T-cell (primary cell): ENCODE data around the gene ZNF486. TPM values are rescaled to one million over a fixed set of nuclear protein-coding genes. Genes with fewer than 3 reads are reported as not detected.
"Not testable (repeated sequence)": the region's sequence is repeated elsewhere in the genome, so short reads cannot be mapped to it uniquely, and the experiment has no call there.

Source experiments
- ATAC-seq, 4 experiments: fragments of 200-7000 bp in 3 of 4; fragments of 150-1000 bp in 1 of 4; cut with Tn5 transposase; replicated peaks in 1 of 4; 1 replicate in 3 of 4; 2 replicates in 1 of 4; pipeline ENCODE4 v1.10.0; 2021; ENCODE audit warnings: moderate library complexity in 3 of 4, mild to moderate bottlenecking in 2 of 4, moderate number of reproducible peaks in 1 of 4
- CTCF ChIA-PET, 2 donors: fragments of 300-600 bp; sonication (Branson Sonifier 250); formaldehyde crosslinking; loops; one replicate each; lab custom pipeline; 2022; ENCODE audit warnings: antibody characterized with exemption in 2 of 2; lab: Charles Lee
- POLR2A ChIA-PET, 2 donors: fragments of 300-600 bp; sonication (Branson Sonifier 250); formaldehyde crosslinking; loops; one replicate each; lab custom pipeline; 2022; ENCODE audit warnings: antibody characterized with exemption in 2 of 2; lab: Charles Lee
- DNase-seq, 35 experiments: peaks; one replicate each; pipeline versions ENCODE4 v3.0.0 to v3.0.0-alpha.2; 2013 to 2023
- H3K27ac ChIP-seq: one replicate; pipeline ENCODE4 v1.5.1; 2013; ENCODE audit warnings: low read length
- H3K27me3 ChIP-seq, 2 experiments: replicated peaks in 1 of 2; 1 replicate in 1 of 2; 2 replicates in 1 of 2; pipeline versions ENCODE4 v1.6.1 to v1.7.0; 2013; ENCODE audit warnings: low read length in 1 of 2, mixed read lengths in 1 of 2; ENCODE audit not compliant: control insufficient read depth in 2 of 2, insufficient read depth in 2 of 2; ENCODE audit errors: extremely low read depth in 1 of 2
- H3K36me3 ChIP-seq, 2 donors: 1 replicate in 1 of 2; 2 replicates in 1 of 2; pipeline versions ENCODE4 v1.6.1 to v1.7.0; 2013; ENCODE audit warnings: low read length in 1 of 2; ENCODE audit not compliant: control insufficient read depth in 2 of 2, insufficient read depth in 1 of 2; ENCODE audit errors: extremely low read depth in 1 of 2
- H3K4me1 ChIP-seq, 2 experiments: 1 replicate in 1 of 2; 2 replicates in 1 of 2; pipeline versions ENCODE4 v1.6.1 to v1.7.0; 2013; ENCODE audit warnings: low read length in 2 of 2, mixed read lengths in 1 of 2; ENCODE audit not compliant: insufficient read depth in 2 of 2, control insufficient read depth in 1 of 2; ENCODE audit errors: extremely low read depth in 1 of 2
- H3K4me3 ChIP-seq, 2 donors: 1 replicate in 1 of 2; 2 replicates in 1 of 2; pipeline versions ENCODE4 v1.5.1 to v1.7.0; 2013; ENCODE audit warnings: mild to moderate bottlenecking in 2 of 2, low read length in 1 of 2, moderate library complexity in 1 of 2; ENCODE audit not compliant: control insufficient read depth in 1 of 2; ENCODE audit errors: extremely low read depth in 1 of 2
- H3K9me3 ChIP-seq: 2 replicates; pipeline ENCODE4 v1.7.0; 2013
- H3K27ac Mint-ChIP-seq, 2 donors: one replicate each; pipeline ENCODE4 v1.8.0; 2020 to 2021; ENCODE audit warnings: mild to moderate bottlenecking in 2 of 2, mixed read lengths in 2 of 2
- H3K27me3 Mint-ChIP-seq, 2 donors: one replicate each; pipeline ENCODE4 v1.8.0; 2021 to 2022; ENCODE audit warnings: mixed read lengths in 2 of 2
- H3K36me3 Mint-ChIP-seq: one replicate; pipeline ENCODE4 v1.8.0; 2021; ENCODE audit warnings: mixed read lengths
- H3K4me1 Mint-ChIP-seq, 3 donors: one replicate each; pipeline ENCODE4 v1.8.0; 2020 to 2022; ENCODE audit warnings: mixed read lengths in 3 of 3, mild to moderate bottlenecking in 1 of 3
- H3K4me3 Mint-ChIP-seq, 3 donors: one replicate each; pipeline ENCODE4 v1.8.0; 2020 to 2022; ENCODE audit warnings: mild to moderate bottlenecking in 3 of 3, mixed read lengths in 3 of 3, moderate library complexity in 3 of 3
- H3K9me3 Mint-ChIP-seq, 3 donors: one replicate each; pipeline ENCODE4 v1.8.0; 2020 to 2022; ENCODE audit warnings: mixed read lengths in 3 of 3
- WGBS: methylation state at CpG from one replicate; pipeline ENCODE4 v1.1.5; 2013; ENCODE audit warnings: missing lambda C conversion rate; ENCODE audit not compliant: insufficient coverage; 5-methylcytosine and 5-hydroxymethylcytosine counted together
- total RNA-seq, 35 experiments: library from RNA in 6 of 35; stranded (reverse) in 6 of 35; fragments of 120-200 nt in 1 of 35; gene quantifications; one replicate each; pipeline versions ENCODE4 v1.2.1 to v1.2.4 and lab custom pipeline; 2013 to 2026

The ZNF486 gene
- total RNA-seq, 5 donors from 2014 or later (not counting 1 experiment from before 2014, with no cell fraction given) = 5.0 to 8.6 (median 7.6) TPM

GRCh38 chr19:20197747-20198146, 30.7 kb downstream of the ZNF486 start:
- Mint-ChIP-seq H3K4me3 (no peak overlapping the region), H3K27me3 (no peaks in the 10 kb centered on the region), H3K4me1 (no peaks in the 10 kb centered on the region), H3K27ac (no peak overlapping the region), H3K9me3 (peaks cover 6 to 34% (median 25%) of the 10 kb centered on the region in 3 donors), H3K36me3 (peaks cover 41% of the 10 kb centered on the region)
- no peak for DNase-seq
- Histone ChIP-seq H3K36me3 (peaks cover 2 to 17% of the 10 kb centered on the region in 2 donors), H3K27ac (no peak overlapping the region), H3K4me3 (no peak overlapping the region), H3K9me3 (peaks cover 8% of the 10 kb centered on the region), H3K4me1 (no peaks in the 10 kb centered on the region), H3K27me3 (no peaks in the 10 kb centered on the region)
- ChIA-PET POLR2A (no interaction called here), CTCF (no interaction called here)
- no peak for ATAC-seq
- no CpG with 5 or more reads among the region's 3 CpGs for WGBS

- Histone ChIP-seq H3K36me3 (no peaks in the 10 kb centered on the region), H3K9me3 (no peaks in the 10 kb centered on the region), H3K4me3 (no peak overlapping the region), H3K4me1 (no peaks in the 10 kb centered on the region), H3K27ac (no peak overlapping the region), H3K27me3 (no peaks in the 10 kb centered on the region)
- CTCF ChIA-PET = no interaction called here
- Mint-ChIP-seq H3K9me3 (peaks cover 9 to 17% (median 16%) of the 10 kb centered on the region in 3 donors), H3K36me3 (peaks cover 3% of the 10 kb centered on the region), H3K27me3 (no peaks in the 10 kb centered on the region), H3K27ac (no peak overlapping the region), H3K4me3 (no peak overlapping the region), H3K4me1 (no peaks in the 10 kb centered on the region)
- WGBS = 100% methylated on average over 2 of the region's 2 CpGs
- DNase-seq (no peak), ATAC-seq (no peak)
- POLR2A ChIA-PET = interaction anchor here in 1 of 2 donors (0.6 kb wide), 1 partner anchor 15 kb away, joined by 3 read pairs; no protein-coding TSS in a partner anchor
Observed at GRCh38 chr19:20209051-20209450, 42.0 kb downstream of the ZNF486 start.

- H3K27me3 Mint-ChIP-seq, DNase-seq, H3K4me1 ChIP-seq, H3K27ac Mint-ChIP-seq, POLR2A ChIA-PET, H3K9me3 Mint-ChIP-seq, H3K36me3 ChIP-seq, ATAC-seq, CTCF ChIA-PET, H3K4me1 Mint-ChIP-seq, H3K4me3 Mint-ChIP-seq, H3K9me3 ChIP-seq, H3K27me3 ChIP-seq, H3K4me3 ChIP-seq, H3K27ac ChIP-seq: not testable (repeated sequence)
- 100% methylated on average over 5 of the region's 26 CpGs for WGBS
- H3K36me3 Mint-ChIP-seq = peaks cover 11% of the 10 kb centered on the region
Observed at GRCh38 chr19:20214366-20214765, 47.4 kb downstream of the ZNF486 start.

GRCh38 chr19:20221605-20222004, 54.6 kb downstream of the ZNF486 start:
- H3K27me3 Mint-ChIP-seq, H3K4me3 Mint-ChIP-seq, DNase-seq, CTCF ChIA-PET, H3K4me1 Mint-ChIP-seq, H3K4me1 ChIP-seq, H3K9me3 ChIP-seq, H3K27me3 ChIP-seq, H3K36me3 ChIP-seq, H3K4me3 ChIP-seq, H3K27ac ChIP-seq, POLR2A ChIA-PET, H3K27ac Mint-ChIP-seq, ATAC-seq: not testable (repeated sequence)
- Mint-ChIP-seq H3K9me3 (peaks cover 11 to 23% (median 11%) of the 10 kb centered on the region in 3 donors), H3K36me3 (peaks cover 10% of the 10 kb centered on the region)
- WGBS = 80% methylated on average over 1 of the region's 1 CpG

- Histone ChIP-seq H3K9me3 (no peaks in the 10 kb centered on the region), H3K27me3 (no peaks in the 10 kb centered on the region), H3K27ac (no peak overlapping the region), H3K36me3 (no peaks in the 10 kb centered on the region), H3K4me3 (no peak overlapping the region), H3K4me1 (peaks cover 0 to 8% of the 10 kb centered on the region in 2 experiments)
- POLR2A ChIA-PET = no interaction called here
- H3K27ac Mint-ChIP-seq = no peak overlapping the region
- DNase-seq (no peak), ATAC-seq (no peak)
- no peaks in the 10 kb centered on the region for H3K27me3 Mint-ChIP-seq
- CTCF ChIA-PET = interaction anchor here in 1 of 2 donors (0.6 kb wide), 1 partner anchor 918 kb away, joined by 3 read pairs; no protein-coding TSS in a partner anchor
- peaks cover 4 to 25% (median 21%) of the 10 kb centered on the region in 3 donors for H3K9me3 Mint-ChIP-seq
- peaks cover 6 to 8% (median 7%) of the 10 kb centered on the region in 3 donors for H3K4me1 Mint-ChIP-seq
- H3K4me3 Mint-ChIP-seq = no peak overlapping the region
- 100% methylated on average over 2 of the region's 3 CpGs for WGBS
- peaks cover 32% of the 10 kb centered on the region for H3K36me3 Mint-ChIP-seq
Observed at GRCh38 chr19:20233105-20233504, 66.1 kb downstream of the ZNF486 start.

GRCh38 chr19:20235156-20235555, 68.1 kb downstream of the ZNF486 start:
- Mint-ChIP-seq H3K36me3 (peaks cover 20% of the 10 kb centered on the region), H3K9me3 (peaks cover 0 to 12% (median 7%) of the 10 kb centered on the region in 3 donors), H3K4me3 (no peak overlapping the region), H3K27ac (no peak overlapping the region), H3K4me1 (peaks cover 10 to 12% (median 12%) of the 10 kb centered on the region in 3 donors), H3K27me3 (no peaks in the 10 kb centered on the region)
- no peak overlapping the region for H3K4me3 ChIP-seq
- no peak for ATAC-seq
- no peaks in the 10 kb centered on the region for H3K9me3 ChIP-seq
- H3K4me1 ChIP-seq = peaks cover 0 to 12% of the 10 kb centered on the region in 2 experiments
- no peak for DNase-seq
- POLR2A ChIA-PET = interaction anchor here in 1 of 2 donors (0.5 kb wide), 1 partner anchor 1343 kb away, joined by 4 read pairs; no protein-coding TSS in a partner anchor
- H3K36me3 ChIP-seq = no peaks in the 10 kb centered on the region
- CTCF ChIA-PET = interaction anchor here in 1 of 2 donors (0.6 kb wide), 1 partner anchor 88 kb away, joined by 3 read pairs; no protein-coding TSS in a partner anchor
- WGBS = 85% methylated on average over 4 of the region's 8 CpGs
- no peaks in the 10 kb centered on the region for H3K27me3 ChIP-seq
- H3K27ac ChIP-seq = no peak overlapping the region
